ENCODE measurements around the gene ORC3.

GRCh38 chr6:87653074-87653962 lies 63.4 kb downstream of the ORC3 start:
- no peak for TF ChIP-seq ZNF274 (IDR thresholded peaks at IDR 0.05; ENCODE audit: low read depth, low read length)
- TF ChIP-seq SUZ12 (IDR thresholded peaks at IDR 0.05; ENCODE audit: extremely low read depth, insufficient read depth, insufficient read length) = no peak
